Adrenal gland (tissue), 5 donors: ENCODE data around the gene NPR3.

ENCODE experiments used
- POLR2A ChIP-seq, 2 donors: fragments of 450-650 bp; IDR thresholded peaks; one replicate each; pipeline ENCODE4 v1.6.1; 2017; ENCODE audit warnings: antibody characterized with exemption in 2 of 2, mild to moderate bottlenecking in 2 of 2, moderate library complexity in 1 of 2
- TF ChIP-seq, protein P1 (sequence below), 6 experiments: fragments of 450-650 bp in 4 of 6; fragments of 200-600 bp in 2 of 6; sonication (generic) in 1 of 6; IDR thresholded peaks; 1 replicate in 5 of 6; 2 replicates in 1 of 6; pipeline versions ENCODE4 v1.5.1 to v1.8.0; 2016 to 2021; ENCODE audit warnings: antibody characterized with exemption in 6 of 6, mild to moderate bottlenecking in 2 of 6, moderate library complexity in 1 of 6
- donor health status: DM: no; HTN: no; CAD: no.

- TF ChIP-seq, protein P1, sequence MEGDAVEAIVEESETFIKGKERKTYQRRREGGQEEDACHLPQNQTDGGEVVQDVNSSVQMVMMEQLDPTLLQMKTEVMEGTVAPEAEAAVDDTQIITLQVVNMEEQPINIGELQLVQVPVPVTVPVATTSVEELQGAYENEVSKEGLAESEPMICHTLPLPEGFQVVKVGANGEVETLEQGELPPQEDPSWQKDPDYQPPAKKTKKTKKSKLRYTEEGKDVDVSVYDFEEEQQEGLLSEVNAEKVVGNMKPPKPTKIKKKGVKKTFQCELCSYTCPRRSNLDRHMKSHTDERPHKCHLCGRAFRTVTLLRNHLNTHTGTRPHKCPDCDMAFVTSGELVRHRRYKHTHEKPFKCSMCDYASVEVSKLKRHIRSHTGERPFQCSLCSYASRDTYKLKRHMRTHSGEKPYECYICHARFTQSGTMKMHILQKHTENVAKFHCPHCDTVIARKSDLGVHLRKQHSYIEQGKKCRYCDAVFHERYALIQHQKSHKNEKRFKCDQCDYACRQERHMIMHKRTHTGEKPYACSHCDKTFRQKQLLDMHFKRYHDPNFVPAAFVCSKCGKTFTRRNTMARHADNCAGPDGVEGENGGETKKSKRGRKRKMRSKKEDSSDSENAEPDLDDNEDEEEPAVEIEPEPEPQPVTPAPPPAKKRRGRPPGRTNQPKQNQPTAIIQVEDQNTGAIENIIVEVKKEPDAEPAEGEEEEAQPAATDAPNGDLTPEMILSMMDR (IDR thresholded peaks at IDR 0.05) = no peak
- TF ChIP-seq POLR2A (IDR thresholded peaks at IDR 0.05) = no peak
Measured at GRCh38 chr5:32710550-32711361, at the start of gene NPR3.
